GM12873 (cell line): ENCODE data around the gene GNAI3.

Experiments used
- TF ChIP-seq, protein P1 (sequence below): IDR thresholded peaks from 2 replicates; pipeline ENCODE4 v1.5.1; 2012; ENCODE audit warnings: low read depth, mild to moderate bottlenecking, moderate library complexity, low read length, control low read depth; ENCODE audit not compliant: insufficient read depth; ENCODE audit errors: missing control alignments

GNAI3 gene

GRCh38 chr1:109642626-109643025 is 94.2 kb downstream of the GNAI3 start:
- TF ChIP-seq, protein P1, sequence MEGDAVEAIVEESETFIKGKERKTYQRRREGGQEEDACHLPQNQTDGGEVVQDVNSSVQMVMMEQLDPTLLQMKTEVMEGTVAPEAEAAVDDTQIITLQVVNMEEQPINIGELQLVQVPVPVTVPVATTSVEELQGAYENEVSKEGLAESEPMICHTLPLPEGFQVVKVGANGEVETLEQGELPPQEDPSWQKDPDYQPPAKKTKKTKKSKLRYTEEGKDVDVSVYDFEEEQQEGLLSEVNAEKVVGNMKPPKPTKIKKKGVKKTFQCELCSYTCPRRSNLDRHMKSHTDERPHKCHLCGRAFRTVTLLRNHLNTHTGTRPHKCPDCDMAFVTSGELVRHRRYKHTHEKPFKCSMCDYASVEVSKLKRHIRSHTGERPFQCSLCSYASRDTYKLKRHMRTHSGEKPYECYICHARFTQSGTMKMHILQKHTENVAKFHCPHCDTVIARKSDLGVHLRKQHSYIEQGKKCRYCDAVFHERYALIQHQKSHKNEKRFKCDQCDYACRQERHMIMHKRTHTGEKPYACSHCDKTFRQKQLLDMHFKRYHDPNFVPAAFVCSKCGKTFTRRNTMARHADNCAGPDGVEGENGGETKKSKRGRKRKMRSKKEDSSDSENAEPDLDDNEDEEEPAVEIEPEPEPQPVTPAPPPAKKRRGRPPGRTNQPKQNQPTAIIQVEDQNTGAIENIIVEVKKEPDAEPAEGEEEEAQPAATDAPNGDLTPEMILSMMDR: no peak

- TF ChIP-seq, protein P1: peak; percentile 94
These were observed 95.2 kb downstream of the GNAI3 start for GRCh38 chr1:109643385-109644230.

DNA sequence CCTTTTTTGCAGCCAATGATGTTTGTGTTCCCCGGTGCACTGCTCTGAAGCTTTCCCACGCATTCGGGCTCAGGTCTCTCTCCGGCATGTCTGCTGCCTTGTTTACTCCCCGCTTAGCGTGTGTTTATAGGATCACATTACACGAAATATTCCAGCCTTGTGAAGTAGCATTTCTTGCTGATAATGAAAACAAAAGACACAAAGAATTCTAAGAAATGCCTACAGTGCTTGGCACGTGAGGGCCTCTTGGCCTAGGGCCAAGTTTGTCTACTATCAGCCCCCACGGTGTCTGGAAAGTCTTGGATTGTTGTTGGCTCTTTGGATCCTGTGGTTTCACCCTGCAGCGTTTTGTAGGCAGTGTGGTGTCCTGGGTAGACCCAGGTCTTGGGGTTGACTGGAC is 96.3 kb downstream of the GNAI3 start:
- TF ChIP-seq, protein P1: no peak

DNA sequence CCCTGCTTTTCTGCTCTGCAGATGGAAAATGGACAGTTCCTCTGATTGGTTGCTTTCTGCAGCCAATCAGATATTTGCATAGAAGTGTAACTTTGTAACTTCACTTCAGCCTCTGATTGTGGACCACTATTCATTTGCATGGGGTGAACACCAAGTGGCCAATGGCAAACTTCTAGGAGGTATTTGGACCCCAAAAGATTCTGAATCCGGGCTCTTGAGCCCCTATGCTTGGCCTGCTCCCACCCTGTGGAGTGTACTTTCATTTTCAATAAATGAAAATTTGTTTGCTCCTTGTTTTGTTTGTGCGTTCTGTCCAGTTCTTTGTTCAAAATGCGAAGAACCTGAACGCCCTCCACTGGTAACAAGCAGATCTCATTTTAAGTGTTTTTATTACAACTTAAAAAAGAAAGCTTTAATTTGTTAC is 101.1 kb downstream of the GNAI3 start:
- TF ChIP-seq, protein P1: peak; percentile 39

DNA sequence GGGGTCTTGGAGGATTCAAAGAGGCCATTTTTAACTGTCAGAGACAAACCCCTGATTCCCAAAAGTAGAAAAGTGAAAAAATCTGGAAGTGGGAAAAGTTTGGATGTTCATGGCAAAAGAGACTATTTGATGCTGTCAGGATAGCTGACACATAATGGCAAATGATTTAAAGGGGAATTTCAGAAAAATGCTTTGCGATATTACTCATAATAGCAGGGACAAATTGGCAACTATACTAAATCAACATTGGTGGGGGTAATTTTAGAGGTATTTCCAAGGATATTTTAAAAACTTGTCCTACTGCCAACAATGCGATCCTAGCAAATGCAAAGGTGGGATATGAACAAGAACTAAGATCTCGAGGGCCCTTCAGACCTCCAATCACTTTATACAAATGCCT is 102.2 kb downstream of the GNAI3 start:
- TF ChIP-seq, protein P1: no peak

GRCh38 chr1:109652402-109652801 is 104.0 kb downstream of the GNAI3 start:
- TF ChIP-seq, protein P1: no peak

GRCh38 chr1:109653306-109653705 is 104.9 kb downstream of the GNAI3 start:
- TF ChIP-seq, protein P1: no peak
